ENCODE data around the gene BTBD7.

BTBD7 gene

DNA sequence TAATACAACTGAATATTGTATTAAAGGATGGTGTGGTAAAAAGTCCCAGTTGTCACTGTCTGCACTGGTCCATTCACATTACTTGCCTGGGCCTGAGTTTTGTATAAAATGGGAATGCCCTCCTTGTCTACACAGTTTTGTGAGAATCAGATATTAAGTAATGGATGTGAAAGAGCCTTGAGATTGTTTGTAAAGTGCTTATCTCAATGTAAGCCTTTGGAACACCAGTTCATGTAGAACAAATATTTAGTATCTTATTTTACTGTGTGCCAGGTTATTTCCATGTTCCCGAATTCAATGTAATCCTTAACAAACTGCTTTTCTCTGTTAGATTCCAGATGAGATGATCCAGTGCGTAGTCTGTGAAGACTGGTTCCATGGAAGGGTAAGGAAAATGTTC, 118.2 kb downstream of the BTBD7 start:
- no peak overlapping the region for H3K4me3 ChIP-seq (ENCODE audit: low read length)
- no peak for DNase-seq (ENCODE audit: low read depth, low spot score)

DNA sequence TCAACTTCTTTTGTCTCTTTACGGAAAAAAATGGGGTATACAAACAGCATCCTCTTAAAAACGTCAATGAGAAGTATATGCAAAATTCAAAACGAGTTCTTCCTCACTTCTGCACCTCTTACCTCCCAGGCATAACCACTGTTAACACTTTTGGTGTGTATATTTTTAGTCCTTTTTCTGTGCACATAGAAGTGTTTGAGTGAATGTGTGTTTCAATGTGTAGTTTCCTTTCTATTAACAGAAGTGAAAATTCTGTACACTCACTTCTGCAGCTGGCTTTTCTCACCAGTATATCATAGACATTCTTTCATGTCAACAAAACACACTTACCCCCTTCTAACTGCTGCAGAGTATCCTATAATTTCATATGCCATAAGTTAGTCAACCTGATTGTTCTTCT, 120.4 kb downstream of the BTBD7 start:
- no peak overlapping the region for H3K4me3 ChIP-seq (ENCODE audit: low read length)
- no peak for DNase-seq (ENCODE audit: low read depth, low spot score)

DNA sequence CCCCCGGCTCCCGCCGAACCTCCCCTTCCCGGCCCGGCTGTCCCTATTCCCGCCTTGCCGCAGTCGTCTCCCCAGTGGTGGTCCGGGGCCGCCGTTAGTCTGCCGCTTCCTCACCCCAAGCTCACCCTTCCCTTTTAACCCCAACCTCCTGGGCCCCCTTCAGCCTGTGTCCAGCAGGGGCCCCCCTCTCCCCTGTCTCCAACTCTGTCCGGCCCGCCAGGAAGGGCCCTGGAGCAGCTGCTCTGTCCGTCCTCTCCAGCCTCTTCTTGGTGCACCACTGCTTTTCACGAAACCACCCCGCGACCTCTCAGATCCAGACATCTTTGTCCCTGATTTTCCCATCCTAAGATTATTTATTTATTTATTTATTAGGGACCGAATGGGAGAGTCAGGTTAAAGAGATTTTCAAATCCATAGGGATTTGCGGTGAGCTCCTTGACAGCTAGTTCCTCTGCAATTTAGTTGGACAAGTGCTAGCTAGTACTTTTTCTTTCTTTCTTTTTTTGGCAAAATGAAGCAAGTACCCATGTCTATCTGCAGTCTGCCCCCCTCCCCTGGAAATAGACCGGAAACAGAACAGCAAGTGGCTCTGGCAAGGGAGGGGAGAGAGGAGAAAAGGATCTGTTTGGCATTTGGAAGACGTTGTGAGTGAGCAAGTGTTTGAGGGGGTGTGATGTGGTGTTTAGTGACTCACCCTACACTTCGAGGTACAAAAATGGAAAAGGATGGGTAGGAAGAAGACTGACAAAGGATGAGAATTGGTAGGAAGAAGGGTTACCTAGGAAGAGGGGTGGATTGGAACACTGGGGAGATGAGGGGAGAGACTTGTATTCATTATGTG, 125.1 kb downstream of the BTBD7 start:
- no peak for DNase-seq (ENCODE audit: low read depth, low spot score)
- peak overlapping the region; percentile 88 for H3K4me3 ChIP-seq (ENCODE audit: low read length)

DNA sequence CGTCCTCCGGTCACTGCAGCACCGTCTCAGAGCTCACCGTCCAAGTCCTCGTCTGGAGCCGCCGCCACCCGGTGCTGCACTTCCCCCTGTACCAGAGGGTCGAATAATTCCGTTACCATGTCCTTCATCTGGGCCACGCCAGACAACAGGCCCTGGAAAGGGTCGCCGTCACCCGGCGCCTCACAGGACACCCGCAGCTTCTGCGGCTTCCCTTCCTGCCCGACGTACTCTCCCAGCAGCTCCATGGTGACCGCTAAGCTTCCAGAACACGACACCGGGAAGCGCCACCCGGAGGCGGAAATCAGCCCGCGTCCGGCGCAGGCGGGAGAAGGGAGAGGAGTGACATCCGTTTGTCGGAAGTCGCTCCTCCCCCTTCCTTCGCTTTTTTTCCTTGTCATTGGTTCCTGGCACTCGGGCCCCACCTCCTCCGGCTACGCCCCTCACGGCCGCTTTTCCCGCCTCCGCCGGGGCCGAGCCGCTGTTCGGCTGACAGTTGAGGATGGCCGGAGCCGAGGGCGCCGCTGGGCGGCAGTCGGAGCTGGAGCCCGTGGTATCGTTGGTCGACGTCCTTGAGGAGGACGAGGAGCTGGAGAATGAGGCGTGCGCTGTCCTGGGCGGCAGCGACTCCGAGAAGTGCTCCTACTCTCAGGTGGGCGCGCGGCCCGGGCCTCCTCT, 125.9 kb downstream of the BTBD7 start, which contains the start of the genes GON7 and UBR7:
Gene GON7, minus strand, starts transcription at position 273 of the 675 bp plus-strand sequence. Its CDS starts 28 bp downstream, at position 245.
Gene UBR7, plus strand, starts transcription at position 464 of the 675 bp plus-strand sequence. Its CDS starts 36 bp downstream, at position 500.
- H3K4me3 ChIP-seq (ENCODE audit: low read length), result peak within 1 kb of the TSS; percentile 88
- DNase-seq (ENCODE audit: low read depth, low spot score), result peak; percentile 94

DNA sequence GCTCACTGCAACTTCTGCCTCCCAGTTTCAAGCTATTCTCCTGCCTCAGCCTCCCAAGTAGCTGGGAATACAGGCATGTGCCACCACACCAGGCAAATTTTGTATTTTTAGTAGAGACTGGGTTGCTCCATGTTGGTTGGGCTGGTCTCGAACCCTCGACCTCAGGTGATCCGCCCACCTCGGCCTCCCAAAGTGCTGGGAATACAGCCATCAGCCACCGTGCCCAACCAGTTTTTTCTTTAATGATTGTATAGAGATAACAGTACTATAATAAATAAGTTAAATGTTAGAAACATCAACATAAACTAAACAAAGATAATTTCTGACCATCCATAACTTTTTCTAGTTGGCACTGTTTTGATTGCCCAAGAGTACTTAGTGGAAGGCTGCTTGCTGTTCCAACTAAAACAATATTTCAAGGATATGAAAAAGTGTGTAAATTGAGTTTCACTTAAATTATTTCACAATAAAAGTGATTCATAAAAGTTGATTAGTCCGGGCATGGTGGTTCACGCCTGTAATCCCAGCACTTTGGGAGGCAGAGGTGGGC, 131.6 kb downstream of the BTBD7 start:
- DNase-seq (ENCODE audit: low read depth, low spot score), result no peak
- no peak overlapping the region for H3K4me3 ChIP-seq (ENCODE audit: low read length)

DNA sequence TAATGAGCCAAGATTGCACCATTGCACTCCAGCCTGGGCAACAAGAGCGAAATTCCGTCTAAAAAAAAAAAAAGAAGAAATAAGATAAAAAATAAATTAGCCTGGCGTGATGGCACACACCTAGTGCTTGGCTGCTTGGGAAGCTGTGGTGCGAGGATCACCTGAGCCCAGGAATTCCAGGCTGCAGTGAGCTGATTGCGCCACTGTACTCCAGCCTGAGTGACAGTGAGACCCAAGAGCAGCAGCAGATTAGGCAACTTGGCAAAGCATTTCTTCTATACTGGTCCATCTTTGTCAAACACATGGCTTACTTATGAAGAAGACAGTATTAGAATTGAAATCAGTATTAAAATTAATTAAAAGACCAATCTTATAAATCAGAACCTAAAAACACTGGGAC, 132.3 kb downstream of the BTBD7 start:
- H3K4me3 ChIP-seq (ENCODE audit: low read length), result no peak overlapping the region
- no peak for DNase-seq (ENCODE audit: low read depth, low spot score)

DNA sequence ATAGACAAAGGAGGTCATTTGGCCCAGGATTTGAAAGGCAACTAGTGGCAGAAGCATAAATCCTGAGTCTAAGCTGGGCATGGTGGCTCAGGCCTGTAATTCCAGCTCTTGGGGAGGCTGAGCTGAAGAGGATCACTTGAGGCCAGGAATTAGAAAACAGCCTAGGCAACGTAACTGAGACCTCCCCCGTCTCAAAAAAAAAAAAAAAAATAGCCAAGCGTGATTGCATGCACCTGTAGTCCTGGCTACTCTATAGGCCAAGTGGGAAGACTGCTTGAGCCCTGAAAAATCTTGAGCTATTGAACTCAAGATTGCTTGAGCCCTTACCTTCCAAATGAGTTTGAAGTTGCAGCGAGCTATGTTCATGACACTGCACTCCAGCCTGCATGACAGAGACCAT, 133.8 kb downstream of the BTBD7 start:
- no peak overlapping the region for H3K4me3 ChIP-seq (ENCODE audit: low read length)
- no peak for DNase-seq (ENCODE audit: low read depth, low spot score)

DNA sequence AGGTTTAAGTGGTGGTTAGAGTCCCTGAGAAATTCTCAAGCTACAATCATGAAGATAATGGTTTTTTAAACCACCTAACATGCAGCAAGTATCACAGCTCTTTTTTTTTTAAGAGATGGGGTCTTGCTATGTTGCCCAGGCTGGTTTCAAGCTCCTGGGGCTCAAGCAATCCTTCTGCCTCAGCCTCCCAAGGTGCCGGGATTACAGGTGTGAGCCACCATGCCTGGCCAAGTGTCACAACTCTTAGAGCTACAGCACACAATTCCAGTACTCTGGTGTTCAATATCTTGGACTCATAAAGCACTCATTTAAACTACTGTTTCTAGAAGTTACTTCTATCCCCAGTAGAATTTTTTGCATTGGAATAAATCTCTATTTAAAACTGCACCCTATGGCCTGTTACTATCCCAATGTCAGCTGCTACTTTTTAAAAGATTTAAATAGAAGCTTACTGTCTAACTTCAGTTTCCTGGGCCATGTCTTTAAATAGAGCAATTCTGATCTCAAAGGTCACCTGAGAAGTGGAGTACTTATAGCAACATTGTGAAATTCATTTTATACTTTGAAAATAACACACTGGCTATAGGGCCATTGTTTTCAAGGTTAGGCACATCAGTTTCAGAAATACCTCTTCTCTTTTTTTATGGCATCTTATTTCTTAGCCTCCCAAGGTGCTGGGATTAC, 137.4 kb downstream of the BTBD7 start:
- DNase-seq (ENCODE audit: low read depth, low spot score), result no peak
- H3K4me3 ChIP-seq (ENCODE audit: low read length), result no peak overlapping the region
